ENCODE measurements around the gene C19orf81. TPM values are rescaled to one million over a fixed set of nuclear protein-coding genes. Genes with fewer than 3 reads are reported as not detected.
"Not testable (repeated sequence)": the region's sequence is repeated elsewhere in the genome, so short reads cannot be mapped to it uniquely, and the experiment has no call there.

The C19orf81 gene
- total RNA-seq, 1 experiment from 2014 or later = 0.41 TPM

GRCh38 chr19:50607388-50607787, 41.9 kb upstream of the C19orf81 start:
- Mint-ChIP-seq H3K36me3 (ENCODE audit: insufficient read depth, unreplicated experiment) (no peaks in the 10 kb centered on the region), H3K4me1 (ENCODE audit: low read depth, unreplicated experiment) (no peaks in the 10 kb centered on the region), H3K9me3 (ENCODE audit: unreplicated experiment) (peaks cover 13% of the 10 kb centered on the region), H3K27ac (ENCODE audit: unreplicated experiment) (no peak overlapping the region), H3K27me3 (ENCODE audit: insufficient read depth, unreplicated experiment) (peaks cover 10% of the 10 kb centered on the region), H3K4me3 (ENCODE audit: unreplicated experiment) (no peak overlapping the region)
- no peaks in the 10 kb centered on the region for H3K36me3 ChIP-seq (ENCODE audit: control insufficient read depth, insufficient read depth, low read length)
- intact Hi-C loops (cut with micrococcal nuclease; ENCODE audit: unreplicated experiment) = no loop called here
- H3K27me3 ChIP-seq (replicated peaks; ENCODE audit: control insufficient read depth, insufficient read depth, low read length) = no peaks in the 10 kb centered on the region
- DNase-seq = no peak
- TF ChIP-seq, protein P1, sequence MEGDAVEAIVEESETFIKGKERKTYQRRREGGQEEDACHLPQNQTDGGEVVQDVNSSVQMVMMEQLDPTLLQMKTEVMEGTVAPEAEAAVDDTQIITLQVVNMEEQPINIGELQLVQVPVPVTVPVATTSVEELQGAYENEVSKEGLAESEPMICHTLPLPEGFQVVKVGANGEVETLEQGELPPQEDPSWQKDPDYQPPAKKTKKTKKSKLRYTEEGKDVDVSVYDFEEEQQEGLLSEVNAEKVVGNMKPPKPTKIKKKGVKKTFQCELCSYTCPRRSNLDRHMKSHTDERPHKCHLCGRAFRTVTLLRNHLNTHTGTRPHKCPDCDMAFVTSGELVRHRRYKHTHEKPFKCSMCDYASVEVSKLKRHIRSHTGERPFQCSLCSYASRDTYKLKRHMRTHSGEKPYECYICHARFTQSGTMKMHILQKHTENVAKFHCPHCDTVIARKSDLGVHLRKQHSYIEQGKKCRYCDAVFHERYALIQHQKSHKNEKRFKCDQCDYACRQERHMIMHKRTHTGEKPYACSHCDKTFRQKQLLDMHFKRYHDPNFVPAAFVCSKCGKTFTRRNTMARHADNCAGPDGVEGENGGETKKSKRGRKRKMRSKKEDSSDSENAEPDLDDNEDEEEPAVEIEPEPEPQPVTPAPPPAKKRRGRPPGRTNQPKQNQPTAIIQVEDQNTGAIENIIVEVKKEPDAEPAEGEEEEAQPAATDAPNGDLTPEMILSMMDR (IDR thresholded peaks at IDR 0.05; ENCODE audit: insufficient read depth in 1 of 2, low read depth in 1 of 2, low read length in 1 of 2, severe bottlenecking in 1 of 2, unreplicated experiment in 1 of 2) = no peak
- H3K4me1 ChIP-seq = no peaks in the 10 kb centered on the region
- ChIA-PET POLR2A (no interaction called here), CTCF (no interaction called here)
- H3K9me3 ChIP-seq = no peaks in the 10 kb centered on the region
- H3K4me3 ChIP-seq (ENCODE audit: low read depth, low read length) = no peak overlapping the region
- no TSS peak for BruUV-seq (replicated peaks)

DNA sequence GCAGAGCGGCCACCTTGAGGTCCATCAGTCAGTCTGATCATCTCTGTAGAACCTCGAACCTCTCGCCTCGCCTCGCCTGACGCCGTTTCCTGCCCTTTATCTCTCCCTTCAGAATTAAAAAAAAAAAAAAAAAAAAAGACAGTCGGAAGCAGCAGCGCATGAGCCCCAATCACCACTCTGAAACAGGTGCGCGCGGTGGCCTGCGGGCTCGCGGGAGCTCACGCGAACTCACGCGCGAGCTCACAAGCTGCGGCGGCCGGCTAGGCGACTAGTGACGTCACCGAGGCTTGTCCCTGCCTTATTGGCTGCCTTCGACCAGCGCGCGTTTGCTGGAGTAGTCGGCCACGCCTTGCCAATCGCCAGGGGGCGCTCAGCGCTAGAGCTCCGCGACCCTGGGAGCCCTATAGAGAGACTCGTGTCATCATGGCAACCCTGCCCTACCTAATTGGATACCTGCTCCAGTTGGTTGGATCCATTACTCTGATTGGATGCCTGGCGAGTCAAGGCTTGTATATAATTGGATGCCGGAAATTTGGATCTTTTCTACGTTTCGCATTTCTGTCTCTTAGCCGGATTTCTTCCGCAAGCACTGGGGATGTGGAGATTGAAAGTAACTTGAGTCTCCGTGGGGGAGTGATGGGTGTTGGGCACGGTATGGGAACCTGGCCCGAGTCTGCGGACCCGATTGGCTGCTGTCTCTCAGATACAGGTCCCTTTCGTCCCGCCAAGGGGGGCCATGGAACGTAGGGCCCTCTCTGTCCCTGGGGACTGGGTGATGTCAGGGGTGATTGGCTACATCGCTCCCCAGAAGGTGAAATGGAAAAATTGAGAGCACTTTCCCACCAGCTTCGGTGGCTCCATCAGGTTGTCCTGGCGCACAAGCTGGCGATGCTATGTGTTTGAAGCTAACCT, 41.1 kb upstream of the C19orf81 start:
- no TSS peak for BruUV-seq (replicated peaks)
- intact Hi-C loops (cut with micrococcal nuclease; ENCODE audit: unreplicated experiment) = no loop called here
- CTCF ChIA-PET = no interaction called here
- POLR2A ChIA-PET = no interaction called here
- H3K27me3 ChIP-seq (replicated peaks; ENCODE audit: control insufficient read depth, insufficient read depth, low read length) = no peaks in the 10 kb centered on the region
- H3K9me3 Mint-ChIP-seq (ENCODE audit: unreplicated experiment) = peaks cover 13% of the 10 kb centered on the region
- H3K4me3 ChIP-seq (ENCODE audit: low read depth, low read length) = no peak overlapping the region
- H3K4me1 Mint-ChIP-seq (ENCODE audit: low read depth, unreplicated experiment) = no peaks in the 10 kb centered on the region
- no peak overlapping the region for H3K27ac Mint-ChIP-seq (ENCODE audit: unreplicated experiment)
- H3K4me1 ChIP-seq = no peaks in the 10 kb centered on the region
- H3K4me3 Mint-ChIP-seq (ENCODE audit: unreplicated experiment) = no peak overlapping the region
- TF ChIP-seq, protein P1 (IDR thresholded peaks at IDR 0.05; ENCODE audit: insufficient read depth in 1 of 2, low read depth in 1 of 2, low read length in 1 of 2, severe bottlenecking in 1 of 2, unreplicated experiment in 1 of 2) = no peak
- H3K36me3 ChIP-seq (ENCODE audit: control insufficient read depth, insufficient read depth, low read length) = no peaks in the 10 kb centered on the region
- DNase-seq = peak; percentile 30 to 49
- H3K27me3 Mint-ChIP-seq (ENCODE audit: insufficient read depth, unreplicated experiment) = peaks cover 4% of the 10 kb centered on the region
- H3K36me3 Mint-ChIP-seq (ENCODE audit: insufficient read depth, unreplicated experiment) = no peaks in the 10 kb centered on the region
- no peaks in the 10 kb centered on the region for H3K9me3 ChIP-seq

- H3K4me3 ChIP-seq (ENCODE audit: low read depth, low read length); POLR2A ChIA-PET; H3K4me1 ChIP-seq; H3K27me3 Mint-ChIP-seq (ENCODE audit: insufficient read depth, unreplicated experiment); H3K27me3 ChIP-seq (replicated peaks; ENCODE audit: control insufficient read depth, insufficient read depth, low read length); H3K9me3 Mint-ChIP-seq (ENCODE audit: unreplicated experiment); intact Hi-C loops (cut with micrococcal nuclease; ENCODE audit: unreplicated experiment); H3K36me3 ChIP-seq (ENCODE audit: control insufficient read depth, insufficient read depth, low read length); BruUV-seq (replicated peaks); DNase-seq; H3K36me3 Mint-ChIP-seq (ENCODE audit: insufficient read depth, unreplicated experiment); H3K4me1 Mint-ChIP-seq (ENCODE audit: low read depth, unreplicated experiment); H3K9me3 ChIP-seq; H3K4me3 Mint-ChIP-seq (ENCODE audit: unreplicated experiment); H3K27ac Mint-ChIP-seq (ENCODE audit: unreplicated experiment): not testable (repeated sequence)
- CTCF ChIA-PET = interaction anchor here (0.6 kb wide), 1 partner anchor 131 kb away, joined by 3 read pairs; no protein-coding TSS in a partner anchor
These were observed 36.5 kb upstream of the C19orf81 start for GRCh38 chr19:50612504-50613404.

GRCh38 chr19:50618379-50618778, 30.9 kb upstream of the C19orf81 start:
- H3K4me1 Mint-ChIP-seq (ENCODE audit: low read depth, unreplicated experiment); H3K27me3 Mint-ChIP-seq (ENCODE audit: insufficient read depth, unreplicated experiment); H3K4me3 ChIP-seq (ENCODE audit: low read depth, low read length); H3K9me3 Mint-ChIP-seq (ENCODE audit: unreplicated experiment); intact Hi-C loops (cut with micrococcal nuclease; ENCODE audit: unreplicated experiment); BruUV-seq (replicated peaks); POLR2A ChIA-PET; H3K27me3 ChIP-seq (replicated peaks; ENCODE audit: control insufficient read depth, insufficient read depth, low read length); CTCF ChIA-PET; H3K4me3 Mint-ChIP-seq (ENCODE audit: unreplicated experiment); H3K9me3 ChIP-seq; H3K4me1 ChIP-seq; H3K27ac Mint-ChIP-seq (ENCODE audit: unreplicated experiment); DNase-seq; H3K36me3 Mint-ChIP-seq (ENCODE audit: insufficient read depth, unreplicated experiment); H3K36me3 ChIP-seq (ENCODE audit: control insufficient read depth, insufficient read depth, low read length): not testable (repeated sequence)

GRCh38 chr19:50619184-50619583, 30.1 kb upstream of the C19orf81 start:
- H3K36me3 Mint-ChIP-seq (ENCODE audit: insufficient read depth, unreplicated experiment); H3K9me3 Mint-ChIP-seq (ENCODE audit: unreplicated experiment); H3K36me3 ChIP-seq (ENCODE audit: control insufficient read depth, insufficient read depth, low read length); H3K27me3 ChIP-seq (replicated peaks; ENCODE audit: control insufficient read depth, insufficient read depth, low read length); DNase-seq; H3K9me3 ChIP-seq; intact Hi-C loops (cut with micrococcal nuclease; ENCODE audit: unreplicated experiment); H3K4me1 Mint-ChIP-seq (ENCODE audit: low read depth, unreplicated experiment); H3K27ac Mint-ChIP-seq (ENCODE audit: unreplicated experiment); H3K4me1 ChIP-seq; H3K4me3 Mint-ChIP-seq (ENCODE audit: unreplicated experiment); POLR2A ChIA-PET; CTCF ChIA-PET; H3K4me3 ChIP-seq (ENCODE audit: low read depth, low read length); H3K27me3 Mint-ChIP-seq (ENCODE audit: insufficient read depth, unreplicated experiment); BruUV-seq (replicated peaks): not testable (repeated sequence)

Data from Caco-2 (cell line).